ENCODE measurements around the gene EIF1. TPM values are rescaled to one million over a fixed set of nuclear protein-coding genes. Genes with fewer than 3 reads are reported as not detected.

The EIF1 gene
- polyA plus RNA-seq, 1 donor (not counting 4 experiments of a cell fraction or from before 2014, with no cell fraction given), result 308 TPM

DNA sequence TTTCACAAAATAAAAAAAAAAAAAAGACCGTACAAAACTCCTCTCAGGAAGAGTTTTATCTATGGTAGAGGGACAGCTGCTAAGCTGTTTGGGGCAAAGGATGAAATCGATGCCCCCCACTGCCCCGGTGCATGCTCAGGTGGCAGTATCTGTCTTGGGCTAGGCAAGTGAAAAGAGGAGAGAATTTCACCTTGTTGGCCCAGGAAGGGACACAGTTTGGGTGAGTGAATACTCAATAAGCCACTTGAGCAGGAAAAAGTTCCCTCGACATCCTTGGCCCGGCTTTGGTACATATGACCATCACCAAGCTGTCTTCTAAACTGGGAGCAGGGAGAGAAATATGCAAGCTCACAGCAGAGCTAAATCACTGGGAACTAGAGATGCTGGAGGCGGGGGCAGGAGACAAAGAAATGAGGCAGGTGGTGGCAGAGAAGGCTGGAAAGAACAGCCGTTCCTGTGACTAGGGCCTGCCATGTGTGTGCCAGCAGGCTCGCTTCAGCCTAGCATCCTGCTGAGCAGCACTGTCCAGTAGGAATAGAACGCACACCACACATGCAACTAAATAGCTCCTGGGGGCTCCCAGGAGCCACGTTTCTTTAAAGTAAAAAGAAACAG lies 8.2 kb upstream of the EIF1 start:
- H3K36me3 ChIP-seq (ENCODE audit: control insufficient read depth in 2 of 2, extremely low read depth in 1 of 2, insufficient read depth in 2 of 2, low read length in 2 of 2), result no peaks in the 10 kb centered on the region
- no peak for FAIRE-seq
- H3K4me3 ChIP-seq (ENCODE audit: control insufficient read depth in 2 of 3, extremely low read depth in 1 of 3, insufficient read depth in 2 of 3, low read depth in 1 of 3, low read length in 3 of 3), result no peak overlapping the region
- H3K9me3 ChIP-seq (ENCODE audit: control insufficient read depth, low read depth, low read length), result no peaks in the 10 kb centered on the region
- H2AFZ ChIP-seq (ENCODE audit: control insufficient read depth, low read length), result no peak overlapping the region
- no peaks in the 10 kb centered on the region for H3K9me1 ChIP-seq (ENCODE audit: control insufficient read depth, extremely low read depth, insufficient read depth, low read length)
- TF ChIP-seq EZH2 (IDR thresholded peaks at IDR 0.05; ENCODE audit: low read length), result no peak
- TF ChIP-seq, protein P1, sequence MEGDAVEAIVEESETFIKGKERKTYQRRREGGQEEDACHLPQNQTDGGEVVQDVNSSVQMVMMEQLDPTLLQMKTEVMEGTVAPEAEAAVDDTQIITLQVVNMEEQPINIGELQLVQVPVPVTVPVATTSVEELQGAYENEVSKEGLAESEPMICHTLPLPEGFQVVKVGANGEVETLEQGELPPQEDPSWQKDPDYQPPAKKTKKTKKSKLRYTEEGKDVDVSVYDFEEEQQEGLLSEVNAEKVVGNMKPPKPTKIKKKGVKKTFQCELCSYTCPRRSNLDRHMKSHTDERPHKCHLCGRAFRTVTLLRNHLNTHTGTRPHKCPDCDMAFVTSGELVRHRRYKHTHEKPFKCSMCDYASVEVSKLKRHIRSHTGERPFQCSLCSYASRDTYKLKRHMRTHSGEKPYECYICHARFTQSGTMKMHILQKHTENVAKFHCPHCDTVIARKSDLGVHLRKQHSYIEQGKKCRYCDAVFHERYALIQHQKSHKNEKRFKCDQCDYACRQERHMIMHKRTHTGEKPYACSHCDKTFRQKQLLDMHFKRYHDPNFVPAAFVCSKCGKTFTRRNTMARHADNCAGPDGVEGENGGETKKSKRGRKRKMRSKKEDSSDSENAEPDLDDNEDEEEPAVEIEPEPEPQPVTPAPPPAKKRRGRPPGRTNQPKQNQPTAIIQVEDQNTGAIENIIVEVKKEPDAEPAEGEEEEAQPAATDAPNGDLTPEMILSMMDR (optimal IDR thresholded peaks at IDR 0.05 in 1 of 3, IDR thresholded peaks at IDR 0.05 in 1 of 3, conservative IDR thresholded peaks at IDR 0.05 in 1 of 3; ENCODE audit: extremely low read depth in 1 of 3, insufficient read depth in 2 of 3, low read length in 3 of 3), result no peak
- dilution Hi-C loops (cut with MboI; ENCODE audit: extremely low pct_ligation_motif_present, low sequenced_read_pairs), result no loop called here
- no peak overlapping the region for H3K4me2 ChIP-seq (ENCODE audit: control insufficient read depth, extremely low read depth, insufficient read depth, low read depth, low read length)
- H3K27me3 ChIP-seq (ENCODE audit: control insufficient read depth, extremely low read depth, insufficient read depth, low read length), result no peaks in the 10 kb centered on the region
- H3K79me2 ChIP-seq (ENCODE audit: control insufficient read depth, insufficient read depth, low read length), result no peaks in the 10 kb centered on the region
- peaks cover 23% of the 10 kb centered on the region for H3K4me1 ChIP-seq (ENCODE audit: control insufficient read depth, extremely low read depth, insufficient read depth, low read length)
- no peak overlapping the region for H3K27ac ChIP-seq (ENCODE audit: control insufficient read depth, insufficient read depth, low read length)
- no peak for DNase-seq (ENCODE audit: low read depth, low spot score)
- H4K20me1 ChIP-seq (ENCODE audit: control insufficient read depth, extremely low read depth, insufficient read depth, low read length), result no peaks in the 10 kb centered on the region
- no peak overlapping the region for H3K9ac ChIP-seq (ENCODE audit: control insufficient read depth, extremely low read depth, insufficient read depth, low read length)

DNA sequence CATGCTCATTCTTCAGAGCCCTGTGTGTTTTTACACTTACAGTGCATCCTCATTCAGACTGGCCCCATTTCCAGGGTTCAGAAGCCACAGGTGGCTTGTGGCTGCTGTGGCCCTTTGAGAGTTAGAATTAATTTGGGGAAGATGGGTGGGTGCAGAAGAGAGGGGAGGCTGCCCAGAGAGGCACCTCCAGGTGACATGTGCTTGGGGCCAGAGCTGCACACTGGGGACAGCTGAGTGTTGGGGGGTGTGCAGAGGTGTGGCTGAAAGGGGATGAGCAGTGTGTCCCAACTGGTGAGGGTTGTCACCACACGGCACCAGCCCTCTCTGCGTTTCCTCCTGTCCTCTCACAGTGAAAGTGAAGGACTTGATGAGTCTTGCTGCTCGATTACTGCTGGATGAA lies 6.9 kb upstream of the EIF1 start:
- no peaks in the 10 kb centered on the region for H3K36me3 ChIP-seq (ENCODE audit: control insufficient read depth in 2 of 2, extremely low read depth in 1 of 2, insufficient read depth in 2 of 2, low read length in 2 of 2)
- peaks cover 14% of the 10 kb centered on the region for H3K4me1 ChIP-seq (ENCODE audit: control insufficient read depth, extremely low read depth, insufficient read depth, low read length)
- H4K20me1 ChIP-seq (ENCODE audit: control insufficient read depth, extremely low read depth, insufficient read depth, low read length), result no peaks in the 10 kb centered on the region
- H3K79me2 ChIP-seq (ENCODE audit: control insufficient read depth, insufficient read depth, low read length), result no peaks in the 10 kb centered on the region
- H3K9ac ChIP-seq (ENCODE audit: control insufficient read depth, extremely low read depth, insufficient read depth, low read length), result no peak overlapping the region
- no peak overlapping the region for H3K27ac ChIP-seq (ENCODE audit: control insufficient read depth, insufficient read depth, low read length)
- FAIRE-seq (no peak), DNase-seq (ENCODE audit: low read depth, low spot score) (no peak)
- H2AFZ ChIP-seq (ENCODE audit: control insufficient read depth, low read length), result no peak overlapping the region
- H3K9me1 ChIP-seq (ENCODE audit: control insufficient read depth, extremely low read depth, insufficient read depth, low read length), result no peaks in the 10 kb centered on the region
- no peaks in the 10 kb centered on the region for H3K27me3 ChIP-seq (ENCODE audit: control insufficient read depth, extremely low read depth, insufficient read depth, low read length)
- H3K9me3 ChIP-seq (ENCODE audit: control insufficient read depth, low read depth, low read length), result no peaks in the 10 kb centered on the region
- H3K4me3 ChIP-seq (ENCODE audit: control insufficient read depth in 2 of 3, extremely low read depth in 1 of 3, insufficient read depth in 2 of 3, low read depth in 1 of 3, low read length in 3 of 3), result no peak overlapping the region
- no peak for TF ChIP-seq EZH2 (IDR thresholded peaks at IDR 0.05; ENCODE audit: low read length)
- TF ChIP-seq, protein P1 (optimal IDR thresholded peaks at IDR 0.05 in 1 of 3, IDR thresholded peaks at IDR 0.05 in 1 of 3, conservative IDR thresholded peaks at IDR 0.05 in 1 of 3; ENCODE audit: extremely low read depth in 1 of 3, insufficient read depth in 2 of 3, low read length in 3 of 3), result no peak
- H3K4me2 ChIP-seq (ENCODE audit: control insufficient read depth, extremely low read depth, insufficient read depth, low read depth, low read length), result no peak overlapping the region
- dilution Hi-C loops (cut with MboI; ENCODE audit: extremely low pct_ligation_motif_present, low sequenced_read_pairs), result no loop called here
